HG03060 (cell line): ENCODE data around the gene ATP2A2.

Experiments
- ATAC-seq: cut with Tn5 transposase; IDR thresholded peaks from one replicate; pipeline ENCODE4 v1.9.1; 2021; ENCODE audit warnings: low read depth, moderate number of reproducible peaks; ENCODE audit not compliant: unreplicated experiment

The ATP2A2 gene

GRCh38 chr12:110256780-110257431 is 24.1 kb upstream of the ATP2A2 start:
- ATAC-seq: no peak

DNA sequence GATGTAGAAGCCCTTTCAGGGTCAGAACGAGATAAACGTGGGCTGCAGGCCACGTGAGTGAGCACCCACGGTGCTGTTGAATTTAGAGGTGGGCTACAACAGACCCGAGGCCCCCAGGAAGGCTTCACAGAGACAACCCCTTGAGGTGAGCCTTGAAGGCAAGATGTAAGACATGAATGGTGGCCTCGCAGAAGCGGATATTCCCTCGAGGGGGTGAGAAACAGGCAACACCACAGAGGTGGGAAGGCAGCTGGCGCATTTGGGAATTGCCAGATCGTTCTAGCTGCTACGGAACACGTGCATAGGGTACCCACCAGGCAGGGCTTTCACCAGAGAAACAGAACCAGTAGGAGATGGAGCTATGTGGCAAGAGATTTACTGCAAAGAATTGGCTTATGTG is 22.6 kb upstream of the ATP2A2 start:
- ATAC-seq: no peak

DNA sequence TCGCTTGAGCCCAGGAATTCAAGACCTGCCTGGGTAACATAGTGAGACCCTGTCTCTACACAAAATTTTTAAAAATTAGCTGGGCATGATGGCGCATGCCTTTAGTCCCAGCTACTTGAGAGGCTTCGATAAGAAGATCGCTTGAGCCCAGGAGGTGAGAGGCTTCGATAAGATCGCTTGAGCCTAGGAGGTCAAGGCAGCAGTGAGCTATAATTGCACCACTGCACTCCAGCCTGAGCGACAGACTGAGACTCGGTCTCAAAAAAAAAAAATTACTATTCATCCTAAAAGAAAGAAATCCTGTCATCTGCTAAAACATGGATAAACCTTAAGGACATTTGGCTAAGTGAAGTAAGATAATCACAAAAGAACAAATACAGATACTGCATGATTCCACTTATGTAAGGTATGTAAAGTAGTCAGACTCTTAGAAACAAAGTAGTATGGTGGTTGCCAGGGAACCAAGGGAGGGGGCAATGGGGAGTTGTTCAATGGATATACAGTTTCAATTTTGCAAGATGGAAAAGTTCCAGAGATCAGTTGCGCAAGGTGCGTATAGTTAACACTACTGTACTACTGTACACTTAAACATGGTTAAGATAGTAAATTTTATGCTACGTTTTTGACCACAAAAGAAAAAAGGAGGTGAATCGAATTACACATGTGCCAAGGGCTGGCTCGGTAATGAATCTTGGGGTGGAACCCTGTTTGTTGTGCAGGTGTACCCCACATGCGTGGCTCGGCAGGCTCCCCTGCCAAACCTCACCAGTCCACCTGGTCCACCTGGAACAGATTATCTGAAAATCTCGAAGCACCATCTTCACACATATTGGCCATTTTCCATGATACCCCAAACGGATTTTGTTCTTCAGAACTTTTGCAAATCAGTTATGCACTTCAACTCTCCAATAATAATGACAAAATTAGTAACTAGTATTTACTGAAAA is 18.3 kb upstream of the ATP2A2 start:
- ATAC-seq: no peak

- no peak for ATAC-seq
Observed at GRCh38 chr12:110266381-110266960, 14.6 kb upstream of the ATP2A2 start.

DNA sequence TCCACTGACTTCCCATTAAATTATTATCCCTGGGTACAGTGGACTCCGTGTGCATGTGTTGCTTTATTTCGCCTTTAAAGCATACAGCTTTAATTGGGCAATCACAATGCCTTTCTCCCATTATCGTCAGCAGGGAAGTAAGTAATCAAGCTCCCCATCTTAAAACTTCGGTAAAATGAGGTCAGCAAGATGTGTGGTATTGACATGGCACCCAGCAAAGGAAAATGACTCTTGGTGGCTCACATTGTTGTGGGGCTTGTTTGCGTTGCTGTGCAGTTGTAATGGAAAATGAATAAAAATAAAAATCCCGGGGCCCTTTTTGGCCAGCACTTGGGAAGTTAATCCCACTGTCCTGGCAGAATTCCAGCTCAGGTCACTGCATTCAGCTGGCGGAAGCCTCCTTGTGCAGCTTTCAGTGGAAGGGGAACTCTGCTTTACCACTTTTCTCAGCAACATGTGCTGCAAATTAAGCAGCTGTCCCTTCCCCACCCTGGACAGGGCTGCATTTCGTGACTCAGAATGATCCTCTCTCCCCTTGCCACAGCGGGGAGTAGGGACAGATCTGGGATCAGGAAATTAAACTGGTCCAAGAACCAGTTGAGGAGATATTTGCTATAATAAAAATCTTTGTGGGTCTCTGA is 13.9 kb upstream of the ATP2A2 start:
- ATAC-seq: no peak

DNA sequence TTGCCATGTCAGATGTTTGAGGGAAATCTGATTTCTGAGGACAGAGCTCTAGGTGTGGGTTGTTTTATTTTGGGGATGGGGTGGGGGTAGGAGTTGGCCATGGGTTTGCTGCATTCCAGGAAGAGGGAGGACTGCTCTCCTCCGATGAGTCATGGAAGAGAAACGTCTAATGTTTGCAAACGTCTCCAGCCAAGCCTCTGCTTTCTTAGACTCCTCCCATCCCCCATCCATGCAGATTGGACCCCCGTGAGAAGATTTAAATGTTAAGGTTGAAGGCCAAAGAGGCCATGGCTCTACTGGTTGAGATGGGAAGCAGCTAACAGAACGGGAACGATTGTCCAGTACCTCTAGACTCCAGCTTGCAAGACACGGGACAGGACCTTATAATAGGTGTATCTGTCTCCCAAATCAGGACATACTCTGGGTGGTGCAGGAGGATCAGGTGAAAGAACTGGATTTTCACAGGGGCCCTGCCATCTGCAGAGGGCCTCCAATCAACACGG is 11.4 kb upstream of the ATP2A2 start:
- no peak for ATAC-seq

DNA sequence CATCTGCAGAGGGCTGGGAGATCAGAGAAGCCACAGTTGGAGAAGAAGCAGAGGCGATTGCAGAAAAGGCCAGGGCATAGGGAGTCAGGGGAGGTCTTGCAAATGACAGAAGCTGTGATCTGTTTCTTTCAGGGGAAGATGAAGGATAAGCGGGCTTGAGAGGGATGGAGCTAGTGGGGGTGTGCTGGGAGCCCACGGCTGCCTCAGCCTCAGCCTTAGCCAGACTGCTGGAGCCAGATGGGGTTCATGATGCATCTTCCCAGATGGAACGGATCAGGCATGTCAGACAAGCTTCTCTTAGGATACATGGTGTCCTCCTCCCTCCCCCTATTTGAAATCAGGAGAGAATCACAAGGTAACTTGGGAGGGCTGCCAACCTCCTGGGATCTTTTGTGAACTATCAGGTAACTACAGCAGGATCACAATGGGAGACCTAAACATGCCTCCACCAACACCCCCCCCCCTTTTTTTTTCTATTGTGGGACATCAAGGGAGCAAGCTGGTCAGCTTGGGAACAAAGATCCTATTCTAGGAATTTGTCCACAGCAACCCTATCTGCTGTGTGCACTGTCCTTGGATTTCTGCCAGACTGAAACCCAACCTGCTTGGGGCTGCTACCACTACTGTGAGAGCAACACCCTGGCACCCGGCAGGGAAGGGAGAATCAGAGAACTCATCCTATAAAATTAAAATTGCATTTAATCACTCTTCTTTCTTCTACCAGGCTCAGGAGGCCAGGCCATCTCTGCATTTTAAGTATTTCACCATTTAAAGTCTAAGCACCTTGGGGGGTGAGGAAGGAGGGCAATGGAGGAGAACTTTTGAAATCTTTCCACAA is 10.7 kb upstream of the ATP2A2 start:
- no peak for ATAC-seq

DNA sequence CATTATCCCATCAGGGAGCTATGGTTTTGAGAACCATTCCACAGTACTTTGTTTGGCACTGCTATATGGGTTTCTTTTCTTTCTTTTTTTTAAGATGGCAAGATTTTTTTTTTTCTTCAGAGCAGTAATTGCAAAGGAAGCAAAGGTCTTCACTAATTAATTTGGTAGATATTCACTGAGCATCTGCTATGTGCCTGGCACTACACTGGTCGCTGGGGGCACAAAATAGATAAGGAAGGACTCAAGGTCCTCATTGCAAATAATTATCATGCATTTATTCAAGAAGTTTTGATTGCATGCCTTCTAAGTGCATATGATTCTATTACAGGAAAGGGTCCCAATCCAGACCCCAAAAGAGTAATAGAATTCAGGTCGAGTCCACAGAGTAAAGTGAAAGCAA is 10.0 kb upstream of the ATP2A2 start:
- no peak for ATAC-seq

DNA sequence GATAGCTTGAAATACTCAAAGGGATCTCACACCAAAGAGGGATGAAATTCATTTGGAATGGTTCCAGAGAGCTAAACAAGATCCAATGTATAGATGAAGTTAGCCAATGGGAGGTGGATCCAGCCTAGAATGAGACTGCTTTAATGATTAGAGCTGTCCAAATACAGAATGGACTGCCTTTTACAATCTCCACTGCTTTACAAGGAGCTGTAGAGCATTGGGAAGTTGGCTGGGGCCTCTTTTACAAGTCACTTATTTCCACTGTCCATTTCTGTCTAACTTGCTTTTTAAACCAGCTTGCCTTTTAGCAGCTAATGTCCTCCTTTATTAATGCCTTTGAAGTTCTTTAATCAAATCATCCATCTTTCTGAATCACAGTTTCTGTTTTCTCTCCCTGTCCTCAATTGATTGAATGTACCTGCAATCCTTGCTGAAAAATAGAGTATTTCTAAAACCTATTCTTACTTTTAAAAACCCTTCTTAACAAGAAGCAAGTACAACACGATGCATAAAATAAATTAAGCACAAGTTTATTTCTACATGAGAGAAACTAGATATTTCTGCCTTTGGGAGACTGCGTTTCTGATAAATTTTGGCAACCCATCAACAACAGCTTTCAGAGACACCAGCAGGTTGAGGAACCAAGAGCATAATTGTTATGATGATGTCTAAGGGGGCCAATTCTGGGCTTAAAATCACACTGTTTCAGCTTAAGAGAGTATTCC is 3.4 kb upstream of the ATP2A2 start:
- ATAC-seq: no peak

DNA sequence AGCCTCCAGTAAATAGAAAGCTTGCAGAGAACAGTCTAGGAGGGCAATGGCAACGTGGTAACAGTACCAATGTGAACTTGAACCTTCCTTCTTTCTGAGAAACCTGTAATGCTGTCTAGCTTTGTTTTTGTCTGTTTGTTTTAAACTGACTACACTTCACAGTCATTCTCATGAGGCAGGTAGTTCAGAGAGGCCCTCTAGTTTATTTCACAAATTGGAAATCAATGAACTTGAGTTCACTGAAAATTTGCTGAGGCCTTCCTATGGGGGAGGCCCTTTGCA is 2.9 kb upstream of the ATP2A2 start:
- ATAC-seq: no peak

DNA sequence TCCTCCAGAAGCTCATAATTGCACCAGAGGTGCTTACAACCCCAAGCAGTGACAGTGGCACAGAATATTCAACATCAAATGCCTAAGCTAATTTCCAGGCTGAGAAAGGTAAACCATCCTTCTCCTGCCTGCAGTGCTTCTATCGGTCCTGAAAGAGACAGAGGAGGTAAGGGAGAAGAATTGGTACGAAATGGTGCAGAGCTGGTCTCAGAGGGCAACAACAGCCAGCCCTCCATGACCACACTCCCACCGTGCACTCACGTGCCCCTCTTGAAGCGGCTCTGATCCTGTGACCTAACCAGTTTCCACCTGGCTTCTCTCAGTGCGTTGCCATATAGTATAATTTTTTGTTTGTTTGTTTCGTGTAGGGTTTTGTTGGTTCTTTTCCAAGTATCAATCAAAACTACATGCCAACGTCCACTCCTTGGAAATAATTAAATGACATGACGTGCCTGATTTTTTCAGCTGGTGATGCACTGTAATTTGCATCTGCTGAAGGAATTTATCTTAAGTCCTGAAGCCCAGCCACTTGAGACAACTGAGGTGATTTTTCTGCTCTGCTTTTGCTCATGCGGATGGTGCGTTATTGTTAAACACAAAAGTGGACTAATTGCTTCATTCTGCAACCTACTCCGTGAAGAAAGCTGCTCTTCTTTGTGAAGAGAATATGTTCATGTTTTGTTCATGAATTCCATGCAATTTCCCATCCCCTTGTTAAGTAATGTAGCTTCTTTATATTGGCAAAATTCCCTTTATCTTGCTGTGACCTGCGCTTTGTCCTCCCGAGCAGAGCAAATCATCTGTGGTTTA is 1.3 kb upstream of the ATP2A2 start:
- no peak for ATAC-seq

DNA sequence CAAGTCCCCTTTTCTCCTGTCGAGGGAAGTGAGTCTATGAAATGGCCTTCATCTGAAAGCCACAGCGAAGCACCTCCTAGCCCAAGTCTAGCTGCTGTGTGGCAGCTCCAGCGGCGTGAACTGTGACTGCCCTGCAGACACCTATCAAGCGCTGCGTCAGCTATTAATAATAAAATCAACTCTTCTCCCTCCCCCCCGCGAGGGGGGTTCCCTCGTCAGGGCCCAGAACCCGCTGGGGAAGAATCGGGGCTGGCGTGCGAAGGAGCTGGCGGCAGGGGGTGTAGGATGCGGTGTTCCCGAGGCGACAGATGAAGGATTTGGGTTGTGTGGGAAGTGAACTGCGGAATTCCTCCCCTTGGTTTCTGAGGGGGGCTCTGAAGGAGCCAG is 662 bp upstream of the ATP2A2 start:
- peak; percentile 4 for ATAC-seq

DNA sequence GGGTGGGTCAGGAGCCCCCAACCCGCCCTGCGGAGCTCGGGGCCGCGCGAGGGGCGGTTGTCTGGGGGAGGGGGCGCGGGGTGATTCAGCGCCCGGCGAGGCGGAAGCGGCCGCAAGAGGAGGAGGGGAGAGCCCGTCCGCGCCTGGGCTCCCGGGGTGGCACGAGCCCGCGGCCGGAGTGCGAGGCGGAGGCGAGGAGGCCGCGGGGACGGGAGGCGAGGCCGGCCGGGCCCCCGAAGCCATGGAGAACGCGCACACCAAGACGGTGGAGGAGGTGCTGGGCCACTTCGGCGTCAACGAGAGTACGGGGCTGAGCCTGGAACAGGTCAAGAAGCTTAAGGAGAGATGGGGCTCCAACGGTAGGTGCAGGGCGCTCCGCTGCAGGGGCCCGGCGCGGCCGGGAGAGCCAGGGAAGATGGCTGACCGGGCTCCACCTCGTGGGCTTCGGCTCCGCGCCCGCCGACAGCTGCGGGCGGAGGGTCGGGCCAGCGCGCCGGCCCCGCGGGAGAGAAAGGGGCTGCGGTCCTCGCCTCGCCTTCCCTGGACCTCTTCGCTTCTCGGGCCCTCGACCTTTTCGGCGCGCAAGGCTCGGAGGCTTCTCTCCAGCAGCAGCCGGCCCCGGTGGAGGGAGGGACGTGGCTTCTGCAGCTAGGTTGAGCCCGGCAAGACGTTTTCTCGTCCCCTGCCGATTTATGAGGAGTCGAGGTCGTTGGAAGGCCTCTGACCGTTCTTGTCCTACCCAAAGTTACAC is 677 bp downstream of the ATP2A2 start:
- no peak for ATAC-seq

- ATAC-seq: no peak
Observed at GRCh38 chr12:110282300-110282860, 1.3 kb downstream of the ATP2A2 start.

- ATAC-seq: no peak
Observed at GRCh38 chr12:110282956-110283817, 2.1 kb downstream of the ATP2A2 start.

DNA sequence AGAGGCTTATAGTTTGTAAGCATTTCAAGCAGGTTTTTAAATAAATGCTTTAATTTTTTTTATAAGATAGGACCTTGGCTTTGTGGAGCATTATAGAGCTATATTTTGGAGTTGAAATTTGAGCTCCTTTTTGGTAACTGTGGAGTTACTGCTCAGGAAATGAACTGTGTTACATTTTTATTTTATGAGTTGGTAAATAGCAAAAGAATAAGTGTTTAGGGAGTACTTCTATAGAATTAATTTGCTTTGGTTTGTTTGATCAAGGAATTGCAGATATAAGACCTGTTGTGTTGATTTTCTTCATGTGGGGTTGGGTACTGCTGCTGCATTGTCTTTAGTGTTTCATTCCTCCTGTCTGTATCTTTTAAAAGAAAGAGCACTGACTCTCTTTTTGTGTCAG is 3.5 kb downstream of the ATP2A2 start:
- no peak for ATAC-seq

GRCh38 chr12:110286623-110287022 is 5.6 kb downstream of the ATP2A2 start:
- no peak for ATAC-seq
